Caco-2 (cell line): Measurements from ENCODE around the gene ANKFN1. TPM values are rescaled to one million over a fixed set of nuclear protein-coding genes. Genes with fewer than 3 reads are reported as not detected.

ENCODE experiments used
- BruUV-seq: library from RNA; stranded (reverse); fragments of 400-500 nt; replicated peaks from 2 replicates; lab custom pipeline; 2021; lab: Mats Ljungman, UMichigan
- CTCF ChIA-PET: fragments of 300-600 bp; sonication (Branson Sonifier 250); formaldehyde crosslinking; loops from one replicate; lab custom pipeline; 2022; ENCODE audit warnings: antibody characterized with exemption; lab: Charles Lee
- POLR2A ChIA-PET: fragments of 300-600 bp; sonication (Branson Sonifier 250); formaldehyde crosslinking; loops from one replicate; lab custom pipeline; 2022; ENCODE audit warnings: antibody characterized with exemption; lab: Charles Lee
- DNase-seq, 2 experiments: peaks; one replicate each; pipeline versions ENCODE4 v3.0.0 to v3.0.0-alpha.2; 2020 to 2022
- H3K27me3 ChIP-seq: replicated peaks from 2 replicates; pipeline ENCODE4 v1.6.0; 2011; ENCODE audit warnings: low read length; ENCODE audit not compliant: control insufficient read depth, insufficient read depth
- H3K36me3 ChIP-seq: 2 replicates; pipeline ENCODE4 v1.5.1; 2011; ENCODE audit warnings: low read length; ENCODE audit not compliant: control insufficient read depth, insufficient read depth
- H3K4me1 ChIP-seq: fragments of 250-450 bp; sonication (Bioruptor Pico); 2 replicates; pipeline ENCODE4 v1.5.1; 2020; ENCODE audit warnings: mild to moderate bottlenecking
- H3K4me3 ChIP-seq: 2 replicates; pipeline ENCODE4 v1.5.1; 2011; ENCODE audit warnings: low read depth, mild to moderate bottlenecking, control low read depth, low read length
- H3K9me3 ChIP-seq: fragments of 250-450 bp; sonication (Bioruptor Pico); 2 replicates; pipeline ENCODE4 v1.5.1; 2020; ENCODE audit warnings: mild to moderate bottlenecking, moderate library complexity
- H3K27ac Mint-ChIP-seq: one replicate; pipeline ENCODE4 v1.8.0; 2022; ENCODE audit warnings: mixed read lengths; ENCODE audit not compliant: unreplicated experiment
- H3K27me3 Mint-ChIP-seq: one replicate; pipeline ENCODE4 v1.8.0; 2022; ENCODE audit warnings: mixed read lengths; ENCODE audit not compliant: insufficient read depth, unreplicated experiment
- H3K36me3 Mint-ChIP-seq: one replicate; pipeline ENCODE4 v1.8.0; 2022; ENCODE audit warnings: mild to moderate bottlenecking, mixed read lengths; ENCODE audit not compliant: insufficient read depth, unreplicated experiment
- H3K4me1 Mint-ChIP-seq: one replicate; pipeline ENCODE4 v1.8.0; 2022; ENCODE audit warnings: low read depth, mixed read lengths; ENCODE audit not compliant: unreplicated experiment
- H3K4me3 Mint-ChIP-seq: one replicate; pipeline ENCODE4 v1.8.0; 2022; ENCODE audit warnings: mild to moderate bottlenecking, moderate library complexity, mixed read lengths; ENCODE audit not compliant: unreplicated experiment
- H3K9me3 Mint-ChIP-seq: one replicate; pipeline ENCODE4 v1.8.0; 2022; ENCODE audit warnings: mixed read lengths; ENCODE audit not compliant: unreplicated experiment
- CTCF ChIP-seq, 2 experiments: fragments of 200-600 bp in 1 of 2; IDR thresholded peaks; 1 replicate in 1 of 2; 2 replicates in 1 of 2; pipeline versions ENCODE4 v1.5.1 to v1.8.0; 2011 to 2022; ENCODE audit warnings: antibody characterized with exemption in 1 of 2, control low read depth in 1 of 2, inconsistent platforms in 1 of 2, low read depth in 1 of 2, low read length in 1 of 2, mild to moderate bottlenecking in 1 of 2, moderate library complexity in 1 of 2; ENCODE audit not compliant: insufficient read depth in 1 of 2, severe bottlenecking in 1 of 2, unreplicated experiment in 1 of 2
- intact Hi-C: fragments of 100-400 bp; cut with micrococcal nuclease; formaldehyde crosslinking; loops from one replicate; pipeline ENCODE4 v1.10.0; 2022; ENCODE audit not compliant: unreplicated experiment
- total RNA-seq: library from RNA; stranded (reverse); gene quantifications from 2 replicates; pipeline ENCODE4 v1.2.3, GENCODE V29; 2022

Gene ANKFN1
- total RNA-seq, 1 experiment from 2014 or later, result 0.34 TPM

- Mint-ChIP-seq H3K4me1 (peaks cover 6% of the 10 kb centered on the region), H3K36me3 (no peaks in the 10 kb centered on the region), H3K4me3 (no peak overlapping the region), H3K27me3 (no peaks in the 10 kb centered on the region), H3K9me3 (no peaks in the 10 kb centered on the region), H3K27ac (no peak overlapping the region)
- Histone ChIP-seq H3K27me3 (no peaks in the 10 kb centered on the region), H3K4me3 (no peak overlapping the region), H3K9me3 (no peaks in the 10 kb centered on the region), H3K36me3 (no peaks in the 10 kb centered on the region), H3K4me1 (no peaks in the 10 kb centered on the region)
- ChIA-PET POLR2A (no interaction called here), CTCF (no interaction called here)
- DNase-seq, result no peak
- no TSS peak for BruUV-seq
- intact Hi-C loops, result no loop called here
- TF ChIP-seq CTCF (IDR thresholded peaks at IDR 0.05; ENCODE audit: insufficient read depth in 1 of 2, low read depth in 1 of 2, low read length in 1 of 2, severe bottlenecking in 1 of 2, unreplicated experiment in 1 of 2), result no peak
Observed at GRCh38 chr17:56424005-56424404, 270.7 kb downstream of the ANKFN1 start.

GRCh38 chr17:56424543-56425044, 271.3 kb downstream of the ANKFN1 start:
- Mint-ChIP-seq H3K27ac (no peak overlapping the region), H3K36me3 (no peaks in the 10 kb centered on the region), H3K27me3 (no peaks in the 10 kb centered on the region), H3K4me1 (peaks cover 6% of the 10 kb centered on the region), H3K4me3 (no peak overlapping the region), H3K9me3 (no peaks in the 10 kb centered on the region)
- Histone ChIP-seq H3K36me3 (no peaks in the 10 kb centered on the region), H3K27me3 (no peaks in the 10 kb centered on the region), H3K4me1 (no peaks in the 10 kb centered on the region), H3K9me3 (no peaks in the 10 kb centered on the region), H3K4me3 (no peak overlapping the region)
- ChIA-PET POLR2A (no interaction called here), CTCF (no interaction called here)
- DNase-seq, result no peak
- intact Hi-C loops, result no loop called here
- TF ChIP-seq CTCF (IDR thresholded peaks at IDR 0.05; ENCODE audit: insufficient read depth in 1 of 2, low read depth in 1 of 2, low read length in 1 of 2, severe bottlenecking in 1 of 2, unreplicated experiment in 1 of 2), result no peak
- no TSS peak for BruUV-seq

- ChIA-PET CTCF (no interaction called here), POLR2A (no interaction called here)
- no TSS peak for BruUV-seq
- H3K36me3 ChIP-seq, result no peaks in the 10 kb centered on the region
- Mint-ChIP-seq H3K27ac (no peak overlapping the region), H3K27me3 (no peaks in the 10 kb centered on the region), H3K4me1 (peaks cover 6% of the 10 kb centered on the region), H3K9me3 (no peaks in the 10 kb centered on the region), H3K36me3 (no peaks in the 10 kb centered on the region), H3K4me3 (no peak overlapping the region)
- DNase-seq, result no peak
- no peak overlapping the region for H3K4me3 ChIP-seq
- intact Hi-C loops, result no loop called here
- no peaks in the 10 kb centered on the region for H3K9me3 ChIP-seq
- H3K27me3 ChIP-seq, result no peaks in the 10 kb centered on the region
- no peaks in the 10 kb centered on the region for H3K4me1 ChIP-seq
- TF ChIP-seq CTCF (IDR thresholded peaks at IDR 0.05; ENCODE audit: insufficient read depth in 1 of 2, low read depth in 1 of 2, low read length in 1 of 2, severe bottlenecking in 1 of 2, unreplicated experiment in 1 of 2), result no peak
Observed at GRCh38 chr17:56425483-56425882, 272.2 kb downstream of the ANKFN1 start.
